Right lobe of liver (tissue), 4 donors: ENCODE measurements around the gene PCDHB6.
"Not testable (repeated sequence)": the region's sequence is repeated elsewhere in the genome, so short reads cannot be mapped to it uniquely, and the experiment has no call there.

Source experiments
- POLR2A ChIP-seq: fragments of 450-650 bp; IDR thresholded peaks from one replicate; pipeline ENCODE4 v1.6.1; 2017; ENCODE audit warnings: antibody characterized with exemption, mild to moderate bottlenecking
- TF ChIP-seq, protein P1 (sequence below), 4 donors: fragments of 200-600 bp in 3 of 4; fragments of 450-650 bp in 1 of 4; IDR thresholded peaks; one replicate each; pipeline versions ENCODE4 v1.5.1 to v1.8.0; 2016 to 2022; ENCODE audit warnings: antibody characterized with exemption in 4 of 4, mild to moderate bottlenecking in 2 of 4
- donor health status: DM: no; HTN: no; CAD: no.
- donor health status: DM: no; HTN: no; CAD: no.
- donor health status: DM: no; HTN: yes; CAD: no.

DNA sequence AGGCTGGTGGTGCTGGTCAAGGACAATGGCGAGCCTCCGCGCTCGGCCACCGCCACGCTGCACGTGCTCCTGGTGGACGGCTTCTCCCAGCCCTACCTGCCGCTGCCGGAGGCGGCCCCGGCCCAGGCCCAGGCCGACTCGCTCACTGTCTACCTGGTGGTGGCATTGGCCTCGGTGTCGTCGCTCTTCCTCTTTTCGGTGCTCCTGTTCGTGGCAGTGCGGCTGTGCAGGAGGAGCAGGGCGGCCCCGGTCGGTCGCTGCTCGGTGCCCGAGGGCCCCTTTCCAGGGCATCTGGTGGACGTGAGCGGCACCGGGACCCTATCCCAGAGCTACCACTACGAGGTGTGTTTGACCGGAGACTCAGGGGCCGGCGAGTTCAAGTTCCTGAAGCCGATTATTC, 12.5 kb upstream of the PCDHB6 start:
- TF ChIP-seq POLR2A = not testable (repeated sequence)
- TF ChIP-seq, protein P1, sequence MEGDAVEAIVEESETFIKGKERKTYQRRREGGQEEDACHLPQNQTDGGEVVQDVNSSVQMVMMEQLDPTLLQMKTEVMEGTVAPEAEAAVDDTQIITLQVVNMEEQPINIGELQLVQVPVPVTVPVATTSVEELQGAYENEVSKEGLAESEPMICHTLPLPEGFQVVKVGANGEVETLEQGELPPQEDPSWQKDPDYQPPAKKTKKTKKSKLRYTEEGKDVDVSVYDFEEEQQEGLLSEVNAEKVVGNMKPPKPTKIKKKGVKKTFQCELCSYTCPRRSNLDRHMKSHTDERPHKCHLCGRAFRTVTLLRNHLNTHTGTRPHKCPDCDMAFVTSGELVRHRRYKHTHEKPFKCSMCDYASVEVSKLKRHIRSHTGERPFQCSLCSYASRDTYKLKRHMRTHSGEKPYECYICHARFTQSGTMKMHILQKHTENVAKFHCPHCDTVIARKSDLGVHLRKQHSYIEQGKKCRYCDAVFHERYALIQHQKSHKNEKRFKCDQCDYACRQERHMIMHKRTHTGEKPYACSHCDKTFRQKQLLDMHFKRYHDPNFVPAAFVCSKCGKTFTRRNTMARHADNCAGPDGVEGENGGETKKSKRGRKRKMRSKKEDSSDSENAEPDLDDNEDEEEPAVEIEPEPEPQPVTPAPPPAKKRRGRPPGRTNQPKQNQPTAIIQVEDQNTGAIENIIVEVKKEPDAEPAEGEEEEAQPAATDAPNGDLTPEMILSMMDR (IDR thresholded peaks at IDR 0.05) = not testable (repeated sequence)
